MCF 10A (cell line): ENCODE measurements around the gene CTTNBP2. TPM values are rescaled to one million over a fixed set of nuclear protein-coding genes. Genes with fewer than 3 reads are reported as not detected.

ENCODE experiments used
- BruUV-seq: library from RNA; stranded (reverse); fragments of 400-500 nt; replicated peaks from 2 replicates; lab custom pipeline; 2021; lab: Mats Ljungman, UMichigan
- CTCF ChIA-PET: fragments of 300-600 bp; sonication (Branson Sonifier 250); formaldehyde crosslinking; extraction: SDS; loops from one replicate; lab custom pipeline; 2021; ENCODE audit warnings: antibody characterized with exemption, inconsistent platforms; lab: Yijun Ruan, JAX
- POLR2A ChIA-PET: fragments of 300-600, 350-650 bp; sonication (Branson Sonifier 250); formaldehyde crosslinking; extraction: SDS; loops from one replicate; lab custom pipeline; 2020; ENCODE audit warnings: antibody characterized with exemption, inconsistent platforms; lab: Yijun Ruan, JAX
- DNase-seq: peaks from one replicate; pipeline ENCODE4 v3.0.0-alpha.2; 2018; ENCODE audit not compliant: unreplicated experiment
- H3K27ac Mint-ChIP-seq: one replicate; pipeline ENCODE4 v1.8.0; 2022; ENCODE audit warnings: mild to moderate bottlenecking, low read depth, mixed read lengths; ENCODE audit not compliant: unreplicated experiment
- H3K27me3 Mint-ChIP-seq: one replicate; pipeline ENCODE4 v1.8.0; 2022; ENCODE audit warnings: mixed read lengths; ENCODE audit not compliant: insufficient read depth, unreplicated experiment
- H3K36me3 Mint-ChIP-seq: one replicate; pipeline ENCODE4 v1.8.0; 2022; ENCODE audit warnings: mild to moderate bottlenecking, moderate library complexity, mixed read lengths; ENCODE audit not compliant: insufficient read depth, unreplicated experiment
- H3K4me1 Mint-ChIP-seq: one replicate; pipeline ENCODE4 v1.8.0; 2022; ENCODE audit warnings: mixed read lengths; ENCODE audit not compliant: insufficient read depth, unreplicated experiment
- H3K4me3 Mint-ChIP-seq: one replicate; pipeline ENCODE4 v1.8.0; 2022; ENCODE audit warnings: mild to moderate bottlenecking, moderate library complexity, mixed read lengths; ENCODE audit not compliant: unreplicated experiment
- H3K9me3 Mint-ChIP-seq: one replicate; pipeline ENCODE4 v1.8.0; 2022; ENCODE audit warnings: mixed read lengths; ENCODE audit not compliant: unreplicated experiment
- CTCF ChIP-seq: fragments of 200-600 bp; IDR thresholded peaks from one replicate; pipeline ENCODE4 v1.8.0; 2022; ENCODE audit warnings: antibody characterized with exemption, mild to moderate bottlenecking; ENCODE audit not compliant: unreplicated experiment
- intact Hi-C: fragments of 100-400 bp; cut with micrococcal nuclease; formaldehyde crosslinking; loops from 2 replicates; pipeline ENCODE4 v1.14.1; 2022
- total RNA-seq: library from RNA; stranded (reverse); gene quantifications from 2 replicates; pipeline ENCODE4 v1.2.3, GENCODE V29; 2022

The CTTNBP2 gene
- total RNA-seq, 1 experiment from 2014 or later, result 0.98 TPM

- POLR2A ChIA-PET, result interaction anchor here (0.6 kb wide), 1 partner anchor 9 kb away, joined by 4 read pairs; no protein-coding TSS in a partner anchor
- H3K9me3 Mint-ChIP-seq, result no peaks in the 10 kb centered on the region
- H3K4me3 Mint-ChIP-seq, result no peak overlapping the region
- no peak for DNase-seq
- no peak overlapping the region for H3K27ac Mint-ChIP-seq
- CTCF ChIA-PET, result interaction anchor here (0.9 kb wide), 1 partner anchor 352 kb away, joined by 3 read pairs; no protein-coding TSS in a partner anchor
- no peak for TF ChIP-seq CTCF
- intact Hi-C loops, result no loop called here
- BruUV-seq, result no TSS peak
- H3K4me1 Mint-ChIP-seq, result peaks cover 7% of the 10 kb centered on the region
- H3K36me3 Mint-ChIP-seq, result no peaks in the 10 kb centered on the region
- peaks cover 33% of the 10 kb centered on the region for H3K27me3 Mint-ChIP-seq
These were observed 72.8 kb downstream of the CTTNBP2 start for GRCh38 chr7:117800406-117800805.

DNA sequence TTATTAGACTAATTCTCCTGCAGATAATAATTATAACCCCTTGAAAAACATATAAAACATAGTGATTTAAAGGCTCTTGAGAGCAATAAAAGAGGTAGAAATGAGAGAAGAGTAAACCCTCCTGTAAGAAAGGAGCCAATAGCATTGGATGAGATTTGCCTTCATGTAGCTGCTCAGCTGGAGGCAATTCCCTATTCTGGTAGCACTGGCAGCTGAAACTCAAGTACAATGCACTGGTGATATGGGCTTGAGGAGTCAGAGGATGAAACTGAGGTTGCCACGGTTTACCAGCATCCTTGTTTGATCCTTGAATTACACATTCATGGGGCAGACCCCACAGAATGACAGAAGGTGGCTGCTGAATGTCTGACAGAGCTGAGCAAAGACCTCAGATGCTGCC lies 76.4 kb downstream of the CTTNBP2 start:
- BruUV-seq, result no TSS peak
- CTCF ChIA-PET, result no interaction called here
- no peak for DNase-seq
- intact Hi-C loops, result no loop called here
- TF ChIP-seq CTCF, result no peak
- H3K9me3 Mint-ChIP-seq, result no peaks in the 10 kb centered on the region
- H3K36me3 Mint-ChIP-seq, result no peaks in the 10 kb centered on the region
- no peak overlapping the region for H3K4me3 Mint-ChIP-seq
- POLR2A ChIA-PET, result interaction anchor here (1.5 to 3.2 kb wide), 2 partner anchors 15 to 19 kb away, joined by 4 to 8 read pairs; no protein-coding TSS in a partner anchor
- peaks cover 33% of the 10 kb centered on the region for H3K27me3 Mint-ChIP-seq
- H3K4me1 Mint-ChIP-seq, result no peaks in the 10 kb centered on the region
- H3K27ac Mint-ChIP-seq, result no peak overlapping the region

- ChIA-PET POLR2A (interaction anchor here (3.2 kb wide), 1 partner anchor 16 kb away, joined by 8 read pairs; no protein-coding TSS in a partner anchor), CTCF (interaction anchor here (1.2 kb wide), 1 partner anchor 19 kb away, joined by 3 read pairs; no protein-coding TSS in a partner anchor)
- no TSS peak for BruUV-seq
- intact Hi-C loops, result no loop called here
- no peak for DNase-seq
- H3K4me3 Mint-ChIP-seq, result no peak overlapping the region
- H3K9me3 Mint-ChIP-seq, result no peaks in the 10 kb centered on the region
- H3K36me3 Mint-ChIP-seq, result no peaks in the 10 kb centered on the region
- H3K27ac Mint-ChIP-seq, result no peak overlapping the region
- TF ChIP-seq CTCF, result no peak
- H3K4me1 Mint-ChIP-seq, result peaks cover 5% of the 10 kb centered on the region
- peaks cover 58% of the 10 kb centered on the region for H3K27me3 Mint-ChIP-seq
These were observed 79.3 kb downstream of the CTTNBP2 start for GRCh38 chr7:117793976-117794375.

GRCh38 chr7:117793521-117793920 lies 79.7 kb downstream of the CTTNBP2 start:
- POLR2A ChIA-PET, result interaction anchor here (1.0 kb wide), 1 partner anchor 16 kb away, joined by 5 read pairs; no protein-coding TSS in a partner anchor
- BruUV-seq, result no TSS peak
- intact Hi-C loops, result no loop called here
- CTCF ChIA-PET, result interaction anchor here (0.7 to 1.2 kb wide), 3 partner anchors 12 to 29 kb away, joined by 3 read pairs; no protein-coding TSS in a partner anchor
- no peak for TF ChIP-seq CTCF
- Mint-ChIP-seq H3K4me1 (peaks cover 5% of the 10 kb centered on the region), H3K9me3 (no peaks in the 10 kb centered on the region), H3K4me3 (no peak overlapping the region), H3K27me3 (peaks cover 53% of the 10 kb centered on the region), H3K36me3 (no peaks in the 10 kb centered on the region), H3K27ac (no peak overlapping the region)
- DNase-seq, result no peak
